CD8-positive, alpha-beta memory T cell (primary cell): ENCODE measurements around the gene MACROD2. TPM values are rescaled to one million over a fixed set of nuclear protein-coding genes. Genes with fewer than 3 reads are reported as not detected.
"Not testable (repeated sequence)": the region's sequence is repeated elsewhere in the genome, so short reads cannot be mapped to it uniquely, and the experiment has no call there.

Experiments
- CTCF ChIA-PET: fragments of 350-600 bp; sonication (Branson Sonifier 250); formaldehyde crosslinking; loops from one replicate; lab custom pipeline; 2021; ENCODE audit warnings: antibody characterized with exemption; lab: Charles Lee
- POLR2A ChIA-PET: fragments of 350-600 bp; sonication (Branson Sonifier 250); formaldehyde crosslinking; loops from one replicate; lab custom pipeline; 2021; ENCODE audit warnings: antibody characterized with exemption; lab: Charles Lee
- DNase-seq, 5 donors: peaks; one replicate each; pipeline versions ENCODE4 v3.0.0 to v3.0.0-alpha.2; 2020 to 2022; ENCODE audit warnings: mixed read lengths in 1 of 5
- H3K27ac ChIP-seq: one replicate; pipeline ENCODE4 v1.7.0; 2013; ENCODE audit warnings: low read depth, mild to moderate bottlenecking, low read length, moderate library complexity
- H3K27me3 ChIP-seq: 2 replicates; pipeline ENCODE4 v1.7.0; 2013; ENCODE audit warnings: low read length, mild to moderate bottlenecking; ENCODE audit not compliant: insufficient read depth, poor library complexity, severe bottlenecking
- H3K36me3 ChIP-seq: 2 replicates; pipeline ENCODE4 v1.7.0; 2013; ENCODE audit warnings: mild to moderate bottlenecking, low read length, moderate library complexity; ENCODE audit not compliant: insufficient read depth
- H3K4me1 ChIP-seq: 2 replicates; pipeline ENCODE4 v1.7.0; 2013; ENCODE audit warnings: mild to moderate bottlenecking, low read length, moderate library complexity; ENCODE audit not compliant: insufficient read depth
- H3K4me3 ChIP-seq: 2 replicates; pipeline ENCODE4 v1.7.0; 2013; ENCODE audit warnings: mild to moderate bottlenecking, low read length
- H3K9me3 ChIP-seq: 2 replicates; pipeline ENCODE4 v1.7.0; 2013; ENCODE audit warnings: mild to moderate bottlenecking, low read length
- H3K27ac Mint-ChIP-seq, 8 donors: one replicate each; pipeline ENCODE4 v1.8.0; 2020 to 2021; ENCODE audit warnings: mixed read lengths in 8 of 8, mild to moderate bottlenecking in 6 of 8, inconsistent platforms in 3 of 8, moderate library complexity in 3 of 8
- H3K27me3 Mint-ChIP-seq, 2 donors: one replicate each; pipeline ENCODE4 v1.8.0; 2020 to 2021; ENCODE audit warnings: mixed read lengths in 2 of 2, mild to moderate bottlenecking in 1 of 2, moderate library complexity in 1 of 2
- H3K36me3 Mint-ChIP-seq, 3 donors: one replicate each; pipeline ENCODE4 v1.8.0; 2020 to 2021; ENCODE audit warnings: mixed read lengths in 3 of 3, inconsistent platforms in 1 of 3, mild to moderate bottlenecking in 1 of 3
- H3K4me1 Mint-ChIP-seq, 3 donors: one replicate each; pipeline ENCODE4 v1.8.0; 2020 to 2021; ENCODE audit warnings: mixed read lengths in 3 of 3, inconsistent platforms in 1 of 3, mild to moderate bottlenecking in 1 of 3
- H3K4me3 Mint-ChIP-seq, 7 donors: one replicate each; pipeline ENCODE4 v1.8.0; 2020 to 2021; ENCODE audit warnings: mixed read lengths in 7 of 7, mild to moderate bottlenecking in 6 of 7, moderate library complexity in 4 of 7, inconsistent platforms in 2 of 7
- H3K9me3 Mint-ChIP-seq, 5 donors: one replicate each; pipeline ENCODE4 v1.8.0; 2020 to 2022; ENCODE audit warnings: mixed read lengths in 5 of 5, mild to moderate bottlenecking in 3 of 5, moderate library complexity in 2 of 5, inconsistent platforms in 1 of 5
- polyA plus RNA-seq: library from polyadenylated mRNA; unstranded; fragments of 300-500 nt; fragmentation: Illumina TruSeq; gene quantifications from one replicate; pipeline ENCODE4 v1.2.3, GENCODE V29; 2021
- total RNA-seq, 2 experiments: library from RNA; stranded (reverse); gene quantifications; one replicate each; pipeline ENCODE4 v1.2.3, GENCODE V29; 2021

Gene MACROD2
- total and polyA plus RNA-seq, 3 experiments from 2014 or later: not detected

- no peaks in the 10 kb centered on the region for H3K9me3 ChIP-seq
- ChIA-PET CTCF (no interaction called here), POLR2A (no interaction called here)
- no peaks in the 10 kb centered on the region for H3K27me3 Mint-ChIP-seq
- DNase-seq: no peak
- H3K27ac Mint-ChIP-seq: no peak overlapping the region
- no peaks in the 10 kb centered on the region for H3K4me1 Mint-ChIP-seq
- peaks cover 1 to 18% (median 11%) of the 10 kb centered on the region in 5 donors for H3K9me3 Mint-ChIP-seq
- no peaks in the 10 kb centered on the region for H3K4me1 ChIP-seq
- H3K27me3 ChIP-seq: no peaks in the 10 kb centered on the region
- no peak overlapping the region for H3K27ac ChIP-seq
- no peak overlapping the region for H3K4me3 ChIP-seq
- no peaks in the 10 kb centered on the region for H3K36me3 Mint-ChIP-seq
- H3K36me3 ChIP-seq: no peaks in the 10 kb centered on the region
- H3K4me3 Mint-ChIP-seq: no peak overlapping the region
These were observed 1528.1 kb downstream of the MACROD2 start for GRCh38 chr20:15523400-15523799.

- POLR2A ChIA-PET: no interaction called here
- CTCF ChIA-PET: no interaction called here
- Histone ChIP-seq H3K36me3 (no peaks in the 10 kb centered on the region), H3K27ac (no peak overlapping the region), H3K4me1 (no peaks in the 10 kb centered on the region), H3K4me3 (no peak overlapping the region), H3K9me3 (no peaks in the 10 kb centered on the region), H3K27me3 (no peaks in the 10 kb centered on the region)
- H3K4me3 Mint-ChIP-seq: no peak overlapping the region
- H3K4me1 Mint-ChIP-seq: no peaks in the 10 kb centered on the region
- H3K27me3 Mint-ChIP-seq: no peaks in the 10 kb centered on the region
- H3K27ac Mint-ChIP-seq: no peak overlapping the region
- no peak for DNase-seq
- no peaks in the 10 kb centered on the region for H3K36me3 Mint-ChIP-seq
- peaks cover 0 to 23% (median 12%) of the 10 kb centered on the region in 5 donors for H3K9me3 Mint-ChIP-seq
These were observed 1533.2 kb downstream of the MACROD2 start for GRCh38 chr20:15528391-15529111.

GRCh38 chr20:15535863-15536262 is 1540.5 kb downstream of the MACROD2 start:
- no peak overlapping the region for H3K4me3 ChIP-seq
- no peak for DNase-seq
- Mint-ChIP-seq H3K27ac (no peak overlapping the region), H3K9me3 (peaks cover 3 to 14% (median 11%) of the 10 kb centered on the region in 5 donors), H3K4me3 (no peak overlapping the region), H3K4me1 (no peaks in the 10 kb centered on the region), H3K27me3 (no peaks in the 10 kb centered on the region), H3K36me3 (no peaks in the 10 kb centered on the region)
- H3K27ac ChIP-seq: no peak overlapping the region
- H3K36me3 ChIP-seq: no peaks in the 10 kb centered on the region
- no peaks in the 10 kb centered on the region for H3K4me1 ChIP-seq
- H3K27me3 ChIP-seq: no peaks in the 10 kb centered on the region
- H3K9me3 ChIP-seq: no peaks in the 10 kb centered on the region
- ChIA-PET POLR2A (no interaction called here), CTCF (no interaction called here)

DNA sequence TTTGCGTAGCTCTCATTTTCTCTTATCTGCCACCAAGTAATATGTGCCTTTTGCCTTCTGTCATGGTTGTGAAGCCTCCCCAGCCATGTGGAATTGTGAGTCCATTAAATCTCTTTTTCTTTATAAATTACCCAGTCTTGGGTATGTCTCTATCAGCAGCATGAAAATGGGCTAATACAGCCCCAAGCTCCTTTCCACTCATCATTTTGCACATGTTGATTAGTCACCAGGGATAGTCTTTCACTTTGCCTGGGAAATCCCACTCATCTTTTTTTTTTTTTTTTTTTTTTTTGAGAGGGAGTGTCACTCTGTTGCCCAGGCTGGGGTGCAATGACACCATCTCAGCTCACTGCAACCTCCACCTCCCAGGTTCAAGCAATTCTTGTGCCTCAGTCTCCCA is 1541.9 kb downstream of the MACROD2 start:
- H3K9me3 Mint-ChIP-seq: peaks cover 3 to 15% (median 12%) of the 10 kb centered on the region in 5 donors
- H3K27ac Mint-ChIP-seq, H3K36me3 Mint-ChIP-seq: not testable (repeated sequence)

DNA sequence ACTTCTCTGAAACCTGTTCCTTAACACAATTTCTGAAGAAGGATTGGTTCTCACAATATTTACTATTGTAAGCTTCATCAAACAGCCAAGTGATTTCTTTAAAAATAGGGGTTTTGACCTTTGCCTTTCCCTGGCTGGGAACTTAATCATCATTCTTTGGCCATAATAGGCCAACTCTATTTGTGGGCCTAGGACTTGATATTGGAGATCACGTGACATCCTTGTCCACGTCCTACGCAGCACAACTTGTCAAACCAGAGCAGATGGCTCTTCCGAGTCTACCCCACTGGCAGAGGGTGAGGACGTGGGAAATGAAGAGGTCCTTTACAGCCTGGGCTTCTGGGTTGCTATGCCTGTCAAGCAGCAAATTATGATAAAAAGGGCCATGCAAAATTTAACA is 1547.3 kb downstream of the MACROD2 start:
- POLR2A ChIA-PET: no interaction called here
- CTCF ChIA-PET: no interaction called here

More for the DNA sequence above, 1541.9 kb downstream of the MACROD2 start:
- H3K27me3 ChIP-seq, POLR2A ChIA-PET, H3K27ac ChIP-seq, H3K4me1 Mint-ChIP-seq, DNase-seq, H3K4me3 Mint-ChIP-seq, H3K4me3 ChIP-seq, H3K4me1 ChIP-seq, H3K36me3 ChIP-seq, H3K27me3 Mint-ChIP-seq, CTCF ChIA-PET, H3K9me3 ChIP-seq: not testable (repeated sequence)

DNA sequence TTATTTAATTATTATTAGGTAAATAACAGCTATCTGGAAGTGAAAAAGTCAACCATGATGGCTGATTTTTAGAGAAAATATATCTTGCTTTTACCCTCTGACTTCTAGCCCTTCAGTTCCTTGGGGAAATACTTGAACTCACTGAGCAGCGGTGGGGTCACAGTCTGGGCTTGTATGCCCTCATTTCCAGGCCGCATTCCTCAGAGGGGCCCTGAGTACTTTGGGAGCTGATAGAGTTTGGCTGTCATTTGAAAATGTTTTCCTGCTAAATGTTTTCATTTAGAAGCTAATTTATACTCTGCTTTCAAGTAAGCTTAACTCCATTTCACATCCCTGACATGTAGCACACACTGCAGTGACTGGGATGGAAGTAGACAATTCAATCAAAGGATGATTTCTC is 1549.4 kb downstream of the MACROD2 start:
- H3K27me3 Mint-ChIP-seq: no peaks in the 10 kb centered on the region
- H3K9me3 Mint-ChIP-seq: peaks cover 6 to 29% (median 18%) of the 10 kb centered on the region in 5 donors
- Histone ChIP-seq H3K4me1 (no peaks in the 10 kb centered on the region), H3K36me3 (no peaks in the 10 kb centered on the region), H3K27me3 (no peaks in the 10 kb centered on the region), H3K4me3 (no peak overlapping the region), H3K27ac (no peak overlapping the region), H3K9me3 (no peaks in the 10 kb centered on the region)
- no peaks in the 10 kb centered on the region for H3K4me1 Mint-ChIP-seq
- ChIA-PET CTCF (no interaction called here), POLR2A (no interaction called here)
- no peaks in the 10 kb centered on the region for H3K36me3 Mint-ChIP-seq
- DNase-seq: no peak
- no peak overlapping the region for H3K27ac Mint-ChIP-seq
- H3K4me3 Mint-ChIP-seq: no peak overlapping the region

More for the DNA sequence above, 1547.3 kb downstream of the MACROD2 start:
- Mint-ChIP-seq H3K9me3 (peaks cover 0 to 27% (median 15%) of the 10 kb centered on the region in 5 donors), H3K27ac (no peak overlapping the region), H3K36me3 (no peaks in the 10 kb centered on the region), H3K4me3 (no peak overlapping the region), H3K27me3 (no peaks in the 10 kb centered on the region), H3K4me1 (no peaks in the 10 kb centered on the region)
- Histone ChIP-seq H3K36me3 (no peaks in the 10 kb centered on the region), H3K4me1 (no peaks in the 10 kb centered on the region), H3K27me3 (no peaks in the 10 kb centered on the region), H3K4me3 (no peak overlapping the region), H3K9me3 (no peaks in the 10 kb centered on the region), H3K27ac (no peak overlapping the region)
- DNase-seq: no peak

DNA sequence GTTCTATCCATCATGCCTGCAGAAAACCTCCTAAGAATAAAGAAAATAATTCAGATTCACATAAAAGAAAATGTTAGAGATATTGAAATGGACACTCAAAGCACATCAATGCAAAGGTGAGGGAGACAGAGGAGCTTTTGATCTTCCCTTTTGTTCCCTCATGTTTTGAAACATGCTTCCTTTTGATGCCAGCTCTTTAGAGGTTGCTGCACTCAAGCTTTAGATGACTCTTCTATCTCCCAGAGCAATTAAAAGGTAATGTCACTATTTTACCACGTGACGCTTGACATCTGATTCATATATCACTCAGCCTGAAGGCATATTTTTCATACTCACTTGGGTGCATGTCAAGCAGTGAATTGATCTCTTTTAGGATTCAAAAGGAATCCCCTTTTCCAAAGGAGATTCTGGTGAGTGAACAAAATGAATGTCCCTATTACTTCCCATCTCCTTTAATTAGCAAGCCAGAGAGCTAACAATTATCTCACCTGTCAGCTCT is 1551.3 kb downstream of the MACROD2 start:
- no peaks in the 10 kb centered on the region for H3K4me1 Mint-ChIP-seq
- no peaks in the 10 kb centered on the region for H3K9me3 ChIP-seq
- H3K4me3 ChIP-seq: no peak overlapping the region
- no peaks in the 10 kb centered on the region for H3K36me3 ChIP-seq
- H3K4me1 ChIP-seq: no peaks in the 10 kb centered on the region
- no peaks in the 10 kb centered on the region for H3K27me3 Mint-ChIP-seq
- CTCF ChIA-PET: no interaction called here
- no peak overlapping the region for H3K4me3 Mint-ChIP-seq
- DNase-seq: no peak
- no peak overlapping the region for H3K27ac ChIP-seq
- no peaks in the 10 kb centered on the region for H3K36me3 Mint-ChIP-seq
- POLR2A ChIA-PET: no interaction called here
- no peaks in the 10 kb centered on the region for H3K27me3 ChIP-seq
- H3K27ac Mint-ChIP-seq: no peak overlapping the region
- peaks cover 6 to 27% (median 13%) of the 10 kb centered on the region in 5 donors for H3K9me3 Mint-ChIP-seq

DNA sequence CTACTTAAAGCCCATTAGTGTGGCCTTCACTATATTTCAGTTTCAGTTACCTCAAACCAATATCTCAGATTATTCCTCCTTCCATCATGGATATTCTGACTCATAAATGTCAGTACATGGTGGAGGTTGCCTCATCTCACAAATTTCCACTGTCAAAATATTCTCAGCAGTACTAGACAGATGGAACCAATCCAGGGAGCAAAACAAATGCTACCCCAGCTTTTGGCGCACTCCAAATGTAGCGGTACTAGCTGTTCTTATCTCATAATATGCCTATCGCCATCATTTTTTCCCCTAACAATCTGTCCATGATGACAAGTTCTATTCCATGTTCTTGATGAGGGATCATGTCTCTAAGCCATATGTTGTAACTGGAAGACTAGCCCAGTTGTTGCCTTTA is 1551.8 kb downstream of the MACROD2 start:
- H3K9me3 Mint-ChIP-seq: peaks cover 9 to 28% (median 12%) of the 10 kb centered on the region in 5 donors
- POLR2A ChIA-PET: no interaction called here

More for the DNA sequence above, 1551.8 kb downstream of the MACROD2 start:
- Histone ChIP-seq H3K4me1 (no peaks in the 10 kb centered on the region), H3K27me3 (no peaks in the 10 kb centered on the region), H3K4me3 (no peak overlapping the region), H3K36me3 (no peaks in the 10 kb centered on the region), H3K27ac (no peak overlapping the region), H3K9me3 (no peaks in the 10 kb centered on the region)
- Mint-ChIP-seq H3K4me1 (no peaks in the 10 kb centered on the region), H3K27me3 (no peaks in the 10 kb centered on the region), H3K36me3 (no peaks in the 10 kb centered on the region), H3K4me3 (no peak overlapping the region), H3K27ac (no peak overlapping the region)
- no peak for DNase-seq
- CTCF ChIA-PET: no interaction called here
